Keratinocyte (primary cell): Measurements from ENCODE around the gene SARS2. TPM values are rescaled to one million over a fixed set of nuclear protein-coding genes. Genes with fewer than 3 reads are reported as not detected.

ENCODE experiments used
- DNase-seq: peaks from one replicate; pipeline ENCODE4 v3.0.0-alpha.2; 2011; ENCODE audit warnings: low read depth, missing footprints, low spot score
- FAIRE-seq: peaks from 2 replicates; lab custom pipeline; 2011; peaks lifted over from hg19 to GRCh38; lab: Jason Lieb, UNC
- H2AFZ ChIP-seq: 2 replicates; pipeline ENCODE4 v1.6.0; 2012; ENCODE audit warnings: low read length, control low read depth, inconsistent platforms; ENCODE audit not compliant: control insufficient read depth
- H3K27ac ChIP-seq: 2 replicates; pipeline ENCODE4 v1.5.1; 2011; ENCODE audit warnings: low read length; ENCODE audit not compliant: control insufficient read depth, insufficient read depth
- H3K27me3 ChIP-seq: 3 replicates; pipeline ENCODE4 v1.6.0; 2011; ENCODE audit warnings: low read length; ENCODE audit not compliant: control insufficient read depth, insufficient read depth; ENCODE audit errors: extremely low read depth
- H3K36me3 ChIP-seq, 2 experiments: 2 replicates in 1 of 2; 3 replicates in 1 of 2; pipeline ENCODE4 v1.5.1; 2011; ENCODE audit warnings: low read length in 2 of 2, mild to moderate bottlenecking in 1 of 2; ENCODE audit not compliant: control insufficient read depth in 2 of 2, insufficient read depth in 2 of 2; ENCODE audit errors: extremely low read depth in 1 of 2
- H3K4me1 ChIP-seq: 3 replicates; pipeline ENCODE4 v1.5.1; 2011; ENCODE audit warnings: low read length; ENCODE audit not compliant: control insufficient read depth, insufficient read depth; ENCODE audit errors: extremely low read depth
- H3K4me2 ChIP-seq: 3 replicates; pipeline ENCODE4 v1.6.0; 2011; ENCODE audit warnings: low read depth, low read length; ENCODE audit not compliant: control insufficient read depth, insufficient read depth; ENCODE audit errors: extremely low read depth
- H3K4me3 ChIP-seq, 3 experiments: fragments of 200-600 bp in 1 of 3; sonication (generic) in 1 of 3; 2 replicates in 2 of 3; 3 replicates in 1 of 3; pipeline ENCODE4 v1.5.1; 2011 to 2016; ENCODE audit warnings: low read length in 3 of 3, mild to moderate bottlenecking in 3 of 3, control low read depth in 2 of 3, inconsistent platforms in 1 of 3, low read depth in 1 of 3, mixed read lengths in 1 of 3, mixed run types in 1 of 3, moderate library complexity in 1 of 3; ENCODE audit not compliant: control insufficient read depth in 2 of 3, insufficient read depth in 2 of 3; ENCODE audit errors: extremely low read depth in 1 of 3
- H3K79me2 ChIP-seq: 2 replicates; pipeline ENCODE4 v1.6.0; 2012; ENCODE audit warnings: low read length; ENCODE audit not compliant: control insufficient read depth, insufficient read depth
- H3K9ac ChIP-seq: 3 replicates; pipeline ENCODE4 v1.6.0; 2011; ENCODE audit warnings: low read length; ENCODE audit not compliant: control insufficient read depth, insufficient read depth; ENCODE audit errors: extremely low read depth
- H3K9me1 ChIP-seq: 3 replicates; pipeline ENCODE4 v1.6.0; 2011; ENCODE audit warnings: low read length; ENCODE audit not compliant: control insufficient read depth, insufficient read depth; ENCODE audit errors: extremely low read depth
- H3K9me3 ChIP-seq: 2 replicates; pipeline ENCODE4 v1.5.1; 2012; ENCODE audit warnings: low read depth, low read length; ENCODE audit not compliant: control insufficient read depth
- H4K20me1 ChIP-seq: 3 replicates; pipeline ENCODE4 v1.6.0; 2011; ENCODE audit warnings: low read length; ENCODE audit not compliant: control insufficient read depth, insufficient read depth; ENCODE audit errors: extremely low read depth
- CTCF ChIP-seq, 3 experiments: IDR thresholded peaks in 1 of 3; conservative IDR thresholded peaks in 1 of 3; optimal IDR thresholded peaks in 1 of 3; 2 replicates in 2 of 3; 3 replicates in 1 of 3; pipeline versions ENCODE3 to v1.5.1; 2011; ENCODE audit warnings: low read length in 3 of 3, mild to moderate bottlenecking in 3 of 3, moderate library complexity in 2 of 3, control low read depth in 1 of 3, inconsistent platforms in 1 of 3; ENCODE audit not compliant: insufficient read depth in 2 of 3; ENCODE audit errors: extremely low read depth in 1 of 3
- EZH2 ChIP-seq: IDR thresholded peaks from one replicate; pipeline ENCODE4 v1.6.1; 2012; ENCODE audit warnings: inconsistent platforms, mild to moderate bottlenecking, low read length, moderate library complexity
- dilution Hi-C: fragments of 300-500 bp; cut with MboI; formaldehyde crosslinking; loops from one replicate; pipeline ENCODE4 v1.7.0; 2020; ENCODE audit warnings: low sequenced_read_pairs; ENCODE audit not compliant: extremely low pct_ligation_motif_present
- polyA plus RNA-seq, 5 experiments: library from polyadenylated mRNA; depleted of rRNA in 3 of 5; stranded (reverse) in 3 of 5; stranded (forward) in 1 of 5; unstranded in 1 of 5; fragments of >200 nt; gene quantifications; 1 replicate in 1 of 5; 2 replicates in 3 of 5; 3 replicates in 1 of 5; pipeline versions ENCODE4 v1.2.1 to v1.2.3, GENCODE V29; 2011 to 2012; ENCODE audit warnings: missing spikeins in 2 of 5, low read depth in 1 of 5, low replicate concordance in 1 of 5

The SARS2 gene
- polyA plus RNA-seq, 1 donor (not counting 4 experiments of a cell fraction or from before 2014, with no cell fraction given) = 13.9 TPM

GRCh38 chr19:38880882-38881609 is 49.5 kb downstream of the SARS2 start:
- FAIRE-seq = no peak
- no peaks in the 10 kb centered on the region for H3K79me2 ChIP-seq
- H3K9me1 ChIP-seq = no peaks in the 10 kb centered on the region
- no peak overlapping the region for H3K4me3 ChIP-seq
- no peak overlapping the region for H3K9ac ChIP-seq
- no peak overlapping the region for H2AFZ ChIP-seq
- dilution Hi-C loops = no loop called here
- no peak for TF ChIP-seq EZH2
- no peak overlapping the region for H3K27ac ChIP-seq
- H3K4me1 ChIP-seq = peaks cover 11% of the 10 kb centered on the region
- no peaks in the 10 kb centered on the region for H3K9me3 ChIP-seq
- peaks cover 4 to 7% of the 10 kb centered on the region in 2 experiments for H3K36me3 ChIP-seq
- no peaks in the 10 kb centered on the region for H3K27me3 ChIP-seq
- no peak overlapping the region for H3K4me2 ChIP-seq
- no peaks in the 10 kb centered on the region for H4K20me1 ChIP-seq
- DNase-seq = no peak

- Histone ChIP-seq H3K36me3 (peaks cover 4 to 7% of the 10 kb centered on the region in 2 experiments), H3K27ac (no peak overlapping the region), H3K4me2 (no peak overlapping the region), H2AFZ (no peak overlapping the region), H3K9me3 (no peaks in the 10 kb centered on the region), H3K27me3 (no peaks in the 10 kb centered on the region), H3K79me2 (no peaks in the 10 kb centered on the region), H3K9me1 (no peaks in the 10 kb centered on the region), H3K4me3 (no peak overlapping the region), H4K20me1 (no peaks in the 10 kb centered on the region), H3K4me1 (peaks cover 11% of the 10 kb centered on the region), H3K9ac (no peak overlapping the region)
- dilution Hi-C loops = no loop called here
- FAIRE-seq (no peak), DNase-seq (no peak)
- no peak for TF ChIP-seq EZH2
- no peak for TF ChIP-seq CTCF (optimal IDR thresholded peaks at IDR 0.05 in 1 of 3, IDR thresholded peaks at IDR 0.05 in 1 of 3, conservative IDR thresholded peaks at IDR 0.05 in 1 of 3; ENCODE audit: extremely low read depth in 1 of 3, insufficient read depth in 2 of 3, low read length in 3 of 3)
These were observed 50.3 kb downstream of the SARS2 start for GRCh38 chr19:38880076-38880881.
